Liver (tissue), 9 donors: ENCODE measurements around the gene TUBGCP6. TPM values are rescaled to one million over a fixed set of nuclear protein-coding genes. Genes with fewer than 3 reads are reported as not detected.

ENCODE experiments used
- DNase-seq: peaks from one replicate; pipeline ENCODE4 v3.0.0-alpha.2; 2017; ENCODE audit warnings: low spot score
- H3K27ac ChIP-seq, 2 donors: one replicate each; pipeline ENCODE4 v1.7.0; 2013; ENCODE audit warnings: inconsistent platforms in 2 of 2, low read length in 2 of 2, control low read depth in 1 of 2, low read depth in 1 of 2, mild to moderate bottlenecking in 1 of 2
- H3K27me3 ChIP-seq, 4 donors: one replicate each; pipeline versions ENCODE4 v1.6.1 to v1.7.0; 2013; ENCODE audit warnings: low read length in 3 of 4, inconsistent platforms in 1 of 4, mild to moderate bottlenecking in 1 of 4, moderate library complexity in 1 of 4; ENCODE audit not compliant: control insufficient read depth in 4 of 4, insufficient read depth in 4 of 4
- H3K36me3 ChIP-seq, 4 donors: one replicate each; pipeline versions ENCODE4 v1.6.1 to v1.7.0; 2013; ENCODE audit warnings: low read length in 3 of 4, mild to moderate bottlenecking in 3 of 4, low read depth in 1 of 4, moderate library complexity in 1 of 4; ENCODE audit not compliant: control insufficient read depth in 4 of 4, insufficient read depth in 3 of 4
- H3K4me1 ChIP-seq, 4 donors: one replicate each; pipeline versions ENCODE4 v1.6.1 to v1.7.0; 2013; ENCODE audit warnings: low read length in 3 of 4, mild to moderate bottlenecking in 3 of 4, moderate library complexity in 1 of 4; ENCODE audit not compliant: control insufficient read depth in 4 of 4, insufficient read depth in 4 of 4
- H3K4me3 ChIP-seq, 3 donors: one replicate each; pipeline versions ENCODE4 v1.6.1 to v1.7.0; 2013; ENCODE audit warnings: low read length in 3 of 3, control low read depth in 1 of 3, low read depth in 1 of 3, mild to moderate bottlenecking in 1 of 3
- H3K9ac ChIP-seq, 2 donors: one replicate each; pipeline ENCODE4 v1.7.0; 2013; ENCODE audit warnings: low read length in 2 of 2, mild to moderate bottlenecking in 2 of 2, moderate library complexity in 2 of 2, control low read depth in 1 of 2, low read depth in 1 of 2
- H3K9me3 ChIP-seq, 4 donors: one replicate each; pipeline versions ENCODE4 v1.6.1 to v1.7.0; 2013; ENCODE audit warnings: low read length in 3 of 4; ENCODE audit not compliant: control insufficient read depth in 4 of 4
- ATF3 ChIP-seq: IDR thresholded peaks from 2 replicates; pipeline ENCODE4 v1.6.1; 2016; ENCODE audit warnings: antibody characterized with exemption
- CTCF ChIP-seq: fragments of 150-350 bp; IDR thresholded peaks from 2 replicates; pipeline ENCODE4 v1.5.1; 2017; ENCODE audit warnings: improper control_type of control experiment, low read depth, low read length; ENCODE audit not compliant: missing input control
- EGR1 ChIP-seq, 2 donors: IDR thresholded peaks; 2 replicates each; pipeline ENCODE4 v1.6.1; 2016 to 2018; ENCODE audit warnings: antibody characterized with exemption in 2 of 2, low read depth in 2 of 2
- FOXA1 ChIP-seq: IDR thresholded peaks from 2 replicates; pipeline ENCODE4 v1.6.1; 2016; ENCODE audit warnings: antibody characterized with exemption
- FOXA2 ChIP-seq: IDR thresholded peaks from 2 replicates; pipeline ENCODE4 v1.6.1; 2016; ENCODE audit warnings: antibody characterized with exemption
- GABPA ChIP-seq, 2 donors: IDR thresholded peaks in 1 of 2; conservative IDR thresholded peaks in 1 of 2; 2 replicates each; pipeline ENCODE4 v1.6.1; 2016; ENCODE audit warnings: antibody characterized with exemption in 2 of 2, mild to moderate bottlenecking in 1 of 2, moderate library complexity in 1 of 2
- HNF4A ChIP-seq, 2 donors: conservative IDR thresholded peaks; 2 replicates each; pipeline ENCODE4 v1.6.1; 2016; ENCODE audit warnings: antibody characterized with exemption in 2 of 2, mild to moderate bottlenecking in 2 of 2
- HNF4G ChIP-seq: IDR thresholded peaks from 2 replicates; pipeline ENCODE4 v1.6.1; 2016; ENCODE audit warnings: antibody characterized with exemption
- JUND ChIP-seq, 2 donors: IDR thresholded peaks; 2 replicates each; pipeline ENCODE4 v1.6.1; 2016; ENCODE audit warnings: antibody characterized with exemption in 2 of 2
- MAX ChIP-seq: IDR thresholded peaks from 2 replicates; pipeline ENCODE4 v1.6.1; 2016; ENCODE audit warnings: antibody characterized with exemption
- NR2F2 ChIP-seq: IDR thresholded peaks from 2 replicates; pipeline ENCODE4 v1.6.1; 2016; ENCODE audit warnings: antibody characterized with exemption
- RAD21 ChIP-seq, 2 donors: IDR thresholded peaks; 2 replicates each; pipeline ENCODE4 v1.6.1; 2016; ENCODE audit warnings: antibody characterized with exemption in 2 of 2, mild to moderate bottlenecking in 2 of 2
- REST ChIP-seq: IDR thresholded peaks from 2 replicates; pipeline ENCODE4 v1.6.1; 2016; ENCODE audit warnings: antibody characterized with exemption, mild to moderate bottlenecking
- RXRA ChIP-seq, 2 donors: IDR thresholded peaks; 2 replicates each; pipeline ENCODE4 v1.6.1; 2017 to 2018; ENCODE audit warnings: antibody characterized with exemption in 2 of 2, mild to moderate bottlenecking in 1 of 2
- SP1 ChIP-seq: IDR thresholded peaks from 2 replicates; pipeline ENCODE4 v1.6.1; 2018; ENCODE audit warnings: antibody characterized with exemption, mild to moderate bottlenecking
- TAF1 ChIP-seq: conservative IDR thresholded peaks from 2 replicates; pipeline ENCODE4 v1.6.1; 2016; ENCODE audit warnings: antibody characterized with exemption, mild to moderate bottlenecking
- YY1 ChIP-seq: IDR thresholded peaks from 2 replicates; pipeline ENCODE4 v1.6.1; 2016; ENCODE audit warnings: antibody characterized with exemption, mild to moderate bottlenecking
- ZBTB33 ChIP-seq: IDR thresholded peaks from 2 replicates; pipeline ENCODE4 v1.6.1; 2016; ENCODE audit warnings: antibody characterized with exemption
- WGBS: extraction: QIAGEN DNeasy Blood & Tissue Kit; methylation state at CpG from one replicate; pipeline ENCODE4 v1.1.7; 2013; 5-methylcytosine and 5-hydroxymethylcytosine counted together
- polyA plus RNA-seq, 2 donors: library from polyadenylated mRNA; stranded (reverse) in 1 of 2; unstranded in 1 of 2; fragments of 200-250 nt in 1 of 2; fragments of >200 nt in 1 of 2; fragmentation: Nextera tagmentation in 1 of 2; extraction: Ambion mirVana in 1 of 2; gene quantifications; one replicate each; pipeline versions ENCODE4 v1.2.1 to v1.2.3, GENCODE V29; 2013 to 2015
- total RNA-seq, 2 donors: library from RNA; depleted of rRNA; stranded (reverse); fragments of >200 nt; gene quantifications; one replicate each; pipeline ENCODE4 v1.2.3, GENCODE V29; 2014
- donor health status: healthy.
- donor health status: healthy.
- donor health status: healthy.
- donor health status: healthy.
- donor health status: healthy.

Gene TUBGCP6
- total and polyA plus RNA-seq, 4 donors: 9.3 to 31.7 (median 16.4) TPM

GRCh38 chr22:50205781-50206569 lies 38.8 kb downstream of the TUBGCP6 start:
- TF ChIP-seq RAD21 (IDR thresholded peaks at IDR 0.05) (no peak), EGR1 (IDR thresholded peaks at IDR 0.05; ENCODE audit: low read depth in 2 of 2) (peak in 1 of 2 donors; percentile 52), TAF1 (peak; percentile 97), CTCF (no peak), MAX (peak; percentile 93), HNF4G (peak; percentile 37), NR2F2 (peak; percentile 73), YY1 (peak; percentile 85), HNF4A (conservative IDR thresholded peaks at IDR 0.05) (peak; percentile 79 to 86), JUND (IDR thresholded peaks at IDR 0.05) (peak; percentile 32 to 47), REST (peak; percentile 80), SP1 (peak; percentile 92), ZBTB33 (no peak), RXRA (IDR thresholded peaks at IDR 0.05) (peak; percentile 98 to 99), FOXA2 (peak; percentile 43), FOXA1 (no peak), ATF3 (no peak), GABPA (IDR thresholded peaks at IDR 0.05 in 1 of 2, conservative IDR thresholded peaks at IDR 0.05 in 1 of 2) (peak in 1 of 2 donors; percentile 52)
- peak overlapping the region; percentile 87 to 93 for H3K27ac ChIP-seq
- H3K36me3 ChIP-seq: peaks cover 0 to 25% (median 13%) of the 10 kb centered on the region in 4 donors
- no peaks in the 10 kb centered on the region for H3K9me3 ChIP-seq
- DNase-seq: peak; percentile 57
- peak overlapping the region in 1 of 2 donors; percentile 40 for H3K9ac ChIP-seq
- peaks cover 8 to 82% (median 51%) of the 10 kb centered on the region in 4 donors for H3K4me1 ChIP-seq
- H3K4me3 ChIP-seq: peak overlapping the region in 2 of 3 donors; percentile 30 to 35
- 41% methylated on average over 45 of the region's 45 CpGs for WGBS
- no peaks in the 10 kb centered on the region for H3K27me3 ChIP-seq
